HK-2 (cell line): ENCODE data around the gene ATXN1.
"Not testable (repeated sequence)": the region's sequence is repeated elsewhere in the genome, so short reads cannot be mapped to it uniquely, and the experiment has no call there.

Experiments
- DNase-seq: peaks from one replicate; pipeline ENCODE4 v3.0.0-alpha.2; 2018; ENCODE audit not compliant: unreplicated experiment

The ATXN1 gene

DNA sequence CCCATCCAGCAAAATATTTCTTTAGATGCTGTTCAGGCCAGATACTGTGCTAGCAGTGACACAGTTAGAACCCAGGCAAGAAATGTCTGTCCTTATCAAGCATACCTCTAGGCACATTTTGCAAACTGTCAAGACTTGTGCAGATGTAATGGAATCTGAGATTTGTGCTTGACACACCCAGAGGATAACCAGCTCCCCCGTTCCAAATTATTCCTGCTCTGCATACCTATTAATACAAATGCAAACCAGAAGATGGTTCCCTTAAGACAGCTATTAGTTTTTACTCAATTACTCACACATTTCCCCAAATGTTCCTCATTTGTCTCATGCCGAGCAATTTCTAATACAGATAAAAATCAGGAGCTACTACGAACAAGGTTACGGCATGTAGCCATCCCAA lies 40.4 kb downstream of the ATXN1 start:
- no peak for DNase-seq

DNA sequence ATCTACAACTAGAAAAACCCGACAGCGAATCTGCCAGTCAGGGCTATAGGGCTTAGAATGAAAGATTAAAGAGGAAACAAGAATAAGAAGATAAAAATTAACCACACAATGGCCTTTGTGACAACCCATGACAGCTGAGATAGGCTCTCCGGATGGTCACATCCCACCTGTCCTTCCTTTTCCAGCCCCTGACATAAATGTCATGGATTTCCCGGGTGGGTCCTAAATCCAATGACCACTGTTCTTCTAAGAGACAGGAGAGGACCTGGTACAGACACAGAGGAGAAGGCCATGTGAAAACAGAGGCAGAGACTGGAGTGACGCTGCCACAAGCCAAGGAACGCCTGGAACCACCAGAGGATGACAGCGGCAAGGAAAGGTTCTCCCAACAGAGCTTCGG lies 41.8 kb downstream of the ATXN1 start:
- DNase-seq = no peak

DNA sequence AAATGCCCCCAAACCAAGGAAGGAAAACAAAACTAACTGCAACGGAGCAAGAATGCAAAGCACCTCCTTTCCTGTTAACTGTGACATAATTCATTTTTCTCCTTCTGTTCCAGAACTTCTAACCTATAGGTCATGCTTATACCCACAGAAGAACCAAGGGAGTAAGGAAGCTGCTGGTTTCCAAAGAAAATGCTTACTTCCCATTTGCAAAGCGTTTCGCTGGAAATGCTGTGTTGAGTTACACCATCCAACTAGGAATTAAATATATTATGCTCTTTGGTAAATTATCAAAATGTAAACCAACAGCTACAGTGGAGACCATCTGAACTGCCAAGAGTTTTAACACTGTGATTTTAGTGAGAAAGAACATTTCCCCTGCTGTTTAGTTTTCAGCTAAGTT lies 42.9 kb downstream of the ATXN1 start:
- DNase-seq = no peak

DNA sequence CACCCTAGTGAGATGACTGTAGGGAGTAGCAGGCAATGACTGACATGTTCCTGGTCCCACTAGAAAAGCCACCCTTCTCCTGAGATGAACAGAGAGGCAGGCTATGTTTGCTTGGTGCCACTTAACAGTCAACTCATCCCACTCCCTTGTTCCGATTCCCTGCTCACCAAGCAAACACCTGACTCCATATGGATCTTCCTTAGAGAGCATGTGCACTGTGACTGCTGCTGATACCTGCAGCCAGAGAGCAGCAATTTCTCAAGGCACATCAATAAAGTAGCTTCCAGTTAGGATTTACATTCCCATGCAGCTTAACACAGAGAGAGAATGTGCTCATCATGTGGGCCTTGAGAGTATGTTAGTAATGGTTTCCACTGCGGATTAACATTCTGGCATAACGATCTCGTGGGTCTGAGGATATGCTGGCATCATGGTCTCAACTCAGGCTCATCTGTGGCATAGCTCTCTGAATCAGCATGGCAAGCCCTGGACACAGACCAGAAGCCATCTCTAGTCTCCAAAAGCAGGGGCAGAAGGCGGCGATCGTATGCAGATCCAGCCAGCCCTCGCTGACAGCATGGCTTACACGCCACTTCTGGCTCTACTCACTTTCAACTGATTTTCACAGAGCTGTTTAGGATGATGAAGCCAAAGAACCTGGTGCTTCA lies 43.9 kb downstream of the ATXN1 start:
- no peak for DNase-seq

DNA sequence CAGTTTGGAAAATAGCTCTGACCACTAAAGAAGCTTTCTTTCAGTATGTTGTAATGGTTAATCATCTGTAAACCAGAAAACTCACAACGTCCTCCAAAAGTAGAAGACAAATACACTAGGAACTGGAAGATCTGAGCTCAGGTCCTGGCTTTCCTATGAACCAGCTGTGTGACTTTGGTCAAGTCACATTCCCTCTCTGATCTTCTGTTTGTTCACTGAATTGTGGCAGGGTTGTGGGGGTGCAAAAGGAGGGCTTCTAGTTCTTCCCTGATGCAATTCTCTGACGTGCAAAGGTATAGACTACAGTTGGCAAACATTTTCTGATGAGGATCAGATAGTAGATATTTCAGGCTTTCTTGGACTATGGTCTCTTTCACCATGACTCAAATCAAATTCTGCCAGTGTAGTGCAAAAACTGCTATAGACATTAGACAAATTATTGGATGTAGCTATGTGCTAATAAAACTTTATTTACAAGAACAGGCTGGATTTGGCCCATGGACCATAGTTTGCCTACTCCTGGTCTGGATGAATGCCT lies 44.9 kb downstream of the ATXN1 start:
- DNase-seq = no peak

DNA sequence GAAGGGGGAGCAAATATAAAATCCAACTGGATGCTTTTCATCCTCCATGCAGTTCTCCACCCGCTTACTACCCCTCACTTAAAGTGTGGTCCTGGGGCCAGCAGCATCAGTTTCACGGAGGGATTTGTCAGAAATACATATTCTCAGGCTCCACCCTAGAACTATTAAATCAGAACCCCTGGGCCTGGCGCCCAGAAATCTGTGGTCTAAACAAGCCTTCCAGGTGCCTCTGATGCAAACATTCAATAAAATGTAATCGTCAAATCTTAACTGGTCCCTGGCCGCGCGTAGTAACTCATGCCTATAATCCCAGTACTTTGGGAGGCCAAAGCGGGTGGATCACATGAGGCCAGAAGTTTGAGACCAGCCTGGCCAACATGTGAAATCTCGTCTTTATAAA lies 47.7 kb downstream of the ATXN1 start:
- no peak for DNase-seq

DNA sequence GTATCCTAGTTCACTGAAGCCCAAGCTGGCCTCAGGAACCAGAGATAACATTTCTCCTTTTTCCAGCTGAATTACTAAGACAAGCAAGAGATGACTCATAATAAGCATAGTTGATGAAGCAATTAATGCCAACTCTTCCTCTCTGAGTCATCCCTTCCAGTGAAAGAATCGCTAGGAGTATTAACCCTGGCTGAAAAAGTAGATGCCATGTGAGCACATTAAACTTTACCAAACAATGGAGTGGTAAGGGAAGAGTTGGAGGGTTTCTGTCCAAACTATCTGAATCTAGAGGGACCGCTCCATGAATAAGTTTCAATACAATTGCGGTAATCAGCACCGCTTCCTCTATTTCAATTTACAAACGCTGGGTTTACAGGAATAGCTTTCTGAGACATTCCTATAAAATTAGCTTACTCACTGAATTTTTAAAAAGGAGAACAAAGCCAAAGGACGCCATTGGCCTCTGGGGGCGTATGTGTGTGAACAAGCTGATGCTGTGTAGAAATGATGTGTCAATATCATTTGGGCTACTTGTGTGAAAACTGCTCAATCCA lies 48.3 kb downstream of the ATXN1 start:
- peak; percentile 44 for DNase-seq

DNA sequence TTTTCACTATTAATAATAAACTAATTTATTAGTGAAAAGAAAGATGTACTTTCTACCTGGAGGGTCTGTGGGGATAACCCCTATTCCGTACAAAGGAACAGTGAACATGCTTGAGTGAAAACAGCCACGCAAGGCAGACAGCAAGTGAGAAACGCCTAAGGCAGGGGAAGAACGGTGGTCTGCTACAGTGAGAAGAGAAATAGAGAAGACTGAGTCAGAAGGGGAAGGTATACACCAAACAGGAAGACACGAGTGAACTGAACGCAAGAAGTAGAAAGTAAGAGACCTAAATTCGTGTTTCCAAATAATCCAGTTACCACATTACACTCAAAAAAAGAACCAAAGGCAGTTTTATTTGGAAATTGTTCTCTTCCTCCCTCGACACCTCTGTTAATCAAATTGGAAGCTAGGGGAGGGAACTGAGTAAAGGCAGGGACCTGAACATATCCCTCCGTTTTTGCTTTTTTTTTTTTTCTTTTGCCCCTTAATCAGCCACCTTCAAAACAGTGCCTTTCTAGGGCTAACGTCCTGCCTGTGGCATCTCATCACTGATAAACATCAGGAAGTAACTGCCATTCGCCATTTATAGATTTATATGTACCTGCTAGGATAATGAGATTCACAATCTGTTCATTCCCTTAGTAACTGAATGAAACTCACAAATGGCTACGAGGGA lies 48.9 kb downstream of the ATXN1 start:
- DNase-seq = no peak

DNA sequence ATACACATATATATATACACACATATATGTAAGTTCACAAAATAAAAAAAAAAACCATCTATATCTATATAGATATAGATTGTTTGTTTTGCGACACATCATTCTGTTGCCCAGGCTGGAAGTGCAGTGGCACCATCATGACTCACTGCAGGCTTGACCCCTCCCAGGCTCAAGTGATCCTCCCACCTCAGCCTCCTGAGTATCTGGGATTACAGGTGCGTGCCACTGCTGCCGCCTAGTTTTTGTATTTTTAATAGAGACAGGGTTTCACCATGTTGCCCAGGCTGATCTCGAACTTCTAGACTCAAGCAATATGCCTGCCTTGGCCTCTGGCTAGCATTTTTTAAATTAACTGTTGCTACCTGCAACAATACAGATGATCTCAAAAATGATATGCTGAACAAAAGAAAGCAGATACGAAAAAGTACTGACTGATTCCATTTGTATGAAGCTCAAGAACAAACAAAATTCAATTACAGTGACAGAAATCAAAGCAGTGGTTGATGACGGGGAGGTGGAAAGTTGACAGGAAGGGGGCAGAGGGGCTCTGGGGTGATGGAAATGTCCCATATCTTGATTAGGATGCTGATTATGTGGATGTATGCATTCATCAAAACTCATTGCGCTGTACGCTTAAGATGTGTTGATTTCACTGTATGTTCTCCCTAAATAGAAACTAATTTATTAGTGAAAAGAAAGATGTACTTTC lies 49.6 kb downstream of the ATXN1 start:
- peak; percentile 69 for DNase-seq

DNA sequence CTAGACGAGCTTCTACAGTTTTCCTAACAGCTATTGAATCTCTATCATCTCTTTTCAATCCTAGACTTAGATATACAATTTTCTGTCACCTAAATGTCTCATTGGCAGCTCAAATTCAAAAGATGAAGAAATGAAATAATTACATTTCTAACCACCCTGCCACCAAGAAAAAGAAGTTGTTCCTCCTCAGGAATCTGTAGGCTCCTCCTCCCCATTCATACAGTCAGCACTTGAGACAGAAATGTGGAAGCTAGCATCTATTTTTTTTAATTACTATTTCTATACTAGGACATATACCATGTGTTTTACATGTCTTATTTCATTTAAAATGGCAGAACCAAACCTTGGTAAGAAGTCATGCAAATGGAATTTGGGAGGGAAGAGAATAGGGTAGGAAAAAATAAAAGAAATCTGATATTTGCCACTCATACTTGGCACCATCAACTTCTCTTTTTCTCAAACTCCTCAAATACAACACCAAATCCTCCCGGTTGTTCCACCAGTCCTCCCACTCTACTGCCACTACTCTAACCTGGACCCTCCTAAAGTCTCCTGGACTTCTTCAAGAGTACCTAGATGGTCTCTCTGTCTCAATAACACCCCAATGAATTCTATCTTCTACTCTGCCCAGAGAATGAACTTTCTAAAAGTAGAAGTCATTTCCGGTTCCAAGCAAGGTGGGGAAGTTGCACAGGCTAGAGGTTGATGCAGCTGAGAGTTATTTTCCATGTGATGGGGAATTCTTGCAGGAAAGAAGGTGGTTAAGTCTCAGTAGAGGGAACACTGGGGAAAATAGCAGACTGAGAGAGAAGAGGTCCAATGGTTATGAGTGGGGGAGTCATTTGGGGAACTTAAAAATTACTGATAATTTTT lies 54.1 kb downstream of the ATXN1 start:
- DNase-seq = no peak

DNA sequence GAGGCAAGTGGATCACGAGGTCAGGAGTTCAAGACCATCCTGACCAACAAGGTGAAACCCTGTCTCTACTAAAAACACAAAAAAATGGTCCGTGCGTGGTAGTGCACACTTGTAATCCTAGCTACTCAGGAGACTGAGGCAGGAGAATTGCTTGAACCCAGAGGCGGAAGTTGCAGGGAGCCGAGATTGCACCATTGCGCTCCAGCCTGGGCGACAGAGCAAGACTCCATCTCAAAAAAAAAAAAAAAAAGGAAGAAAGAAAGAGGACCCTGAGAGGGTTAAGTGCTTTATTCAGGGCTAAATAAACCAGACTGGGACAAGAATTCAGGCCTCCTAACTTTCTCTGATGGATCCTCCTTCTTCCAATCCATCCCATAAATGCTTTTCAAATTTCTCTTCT lies 54.8 kb downstream of the ATXN1 start:
- not testable (repeated sequence) for DNase-seq

DNA sequence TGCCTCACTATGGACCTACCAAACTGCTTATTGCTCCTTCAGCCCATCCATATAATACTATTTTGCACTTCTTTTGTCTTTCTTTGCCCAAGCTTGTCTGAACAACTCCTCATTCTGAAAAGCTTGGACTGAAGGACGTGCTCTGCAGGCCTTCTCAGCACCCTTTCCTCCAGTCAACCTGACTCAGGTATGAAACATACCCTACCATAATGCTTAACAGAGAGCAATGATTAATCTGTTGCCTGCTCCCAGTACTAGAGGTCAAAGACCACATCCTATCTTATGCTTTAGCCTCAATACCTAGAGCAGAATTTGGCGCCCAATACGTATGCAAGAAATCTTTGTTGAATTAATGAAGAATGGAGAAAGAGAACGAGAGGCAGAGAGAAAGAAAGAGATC lies 55.2 kb downstream of the ATXN1 start:
- no peak for DNase-seq

DNA sequence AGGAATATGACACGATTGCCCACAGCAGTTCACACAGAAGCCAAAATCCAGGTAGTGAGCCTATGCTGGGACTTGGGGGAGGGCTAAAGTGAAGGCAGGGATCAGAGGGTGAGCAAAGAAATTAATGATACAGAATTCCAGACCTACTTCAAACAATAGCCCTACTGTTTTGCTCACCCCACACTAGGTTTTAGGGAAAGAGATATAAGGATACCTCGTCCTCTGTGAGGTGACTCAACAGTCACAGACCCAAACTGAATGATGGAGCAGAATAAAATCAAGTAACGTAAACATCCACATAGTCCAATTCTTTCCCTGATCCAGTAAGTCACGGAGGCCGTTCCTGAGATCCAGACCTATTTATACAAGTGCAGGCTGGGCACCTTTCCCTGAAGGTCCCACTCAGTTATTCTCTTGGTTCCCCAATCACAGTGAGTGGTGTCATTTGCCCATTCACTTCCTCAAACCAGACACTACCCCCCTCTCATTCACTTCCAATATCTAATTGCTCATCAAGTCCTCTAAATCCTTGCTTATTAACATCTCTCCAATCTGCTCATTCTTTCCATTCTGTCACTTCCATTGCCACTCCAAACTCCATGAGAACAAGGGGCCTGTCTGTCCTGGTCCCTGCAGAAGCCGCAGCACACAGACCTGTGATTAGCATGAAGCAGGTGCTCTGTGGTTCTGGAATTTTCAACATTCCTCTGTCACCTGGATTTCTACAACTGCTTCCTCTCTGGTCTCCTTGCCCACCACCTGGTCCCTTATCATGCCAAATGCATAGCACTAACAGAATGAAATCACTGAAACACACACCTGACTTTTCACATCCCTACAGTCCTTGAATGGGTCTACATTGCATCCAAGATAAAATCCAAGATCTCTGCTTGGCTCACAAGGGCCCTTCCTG lies 55.9 kb downstream of the ATXN1 start:
- no peak for DNase-seq

DNA sequence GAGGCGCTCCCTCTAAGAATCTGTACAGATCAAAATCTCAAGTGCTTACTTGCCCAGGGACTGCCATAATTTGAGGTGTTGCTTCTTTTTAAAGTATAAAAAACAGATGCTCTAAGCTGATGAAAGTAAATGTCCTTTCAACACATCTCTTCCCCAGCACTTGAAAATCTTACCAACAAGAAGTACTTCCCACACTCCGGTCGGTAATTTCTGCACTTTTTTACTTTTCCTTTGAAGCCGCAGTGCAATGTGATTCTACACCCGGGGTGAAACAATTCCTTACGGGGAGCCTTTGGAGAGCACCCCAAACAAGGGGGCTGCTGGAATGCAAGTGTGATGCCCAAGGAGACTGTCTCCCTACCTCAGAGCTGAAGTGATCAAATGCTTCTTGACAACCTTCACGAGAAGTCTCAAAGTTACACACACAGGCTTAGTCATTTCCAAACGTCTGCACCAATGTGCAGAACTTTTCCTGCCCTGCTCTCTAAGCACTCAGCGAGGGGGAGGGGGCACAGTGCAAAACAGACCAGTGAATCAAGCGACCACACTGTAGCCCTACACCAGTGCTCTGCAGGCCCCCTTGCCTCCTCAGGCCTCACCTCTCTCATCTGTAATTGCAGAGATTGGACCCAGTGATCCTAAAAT lies 56.7 kb downstream of the ATXN1 start:
- DNase-seq = no peak

DNA sequence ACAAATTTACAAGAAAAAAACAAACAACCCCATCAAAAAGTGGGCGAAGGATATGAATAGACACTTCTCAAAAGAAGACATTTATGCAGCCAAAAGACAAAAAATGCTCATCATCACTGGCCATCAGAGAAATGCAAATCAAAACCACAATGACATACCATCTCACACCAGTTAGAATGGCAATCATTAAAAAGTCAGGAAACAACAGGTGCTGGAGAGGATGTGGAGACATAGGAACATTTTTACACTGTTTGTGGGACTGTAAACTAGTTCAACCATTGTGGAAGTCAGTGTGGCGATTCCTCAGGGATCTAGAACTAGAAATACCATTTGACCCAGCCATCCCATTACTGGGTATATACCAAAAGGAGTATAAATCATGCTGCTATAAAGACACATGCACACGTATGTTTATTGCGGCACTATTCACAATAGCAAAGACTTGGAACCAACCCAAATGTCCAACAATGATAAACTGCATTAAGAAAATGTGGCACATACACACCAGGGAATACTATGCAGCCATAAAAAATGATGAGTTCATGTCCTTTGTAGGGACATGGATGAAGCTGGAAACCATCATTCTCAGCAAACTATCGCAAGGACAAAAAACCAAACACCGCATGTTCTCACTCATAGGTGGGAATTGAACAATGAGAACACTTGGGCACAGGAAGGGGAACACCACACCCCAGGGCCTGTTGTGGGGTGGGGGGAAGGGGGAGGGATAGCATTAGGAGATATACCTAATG lies 58.5 kb downstream of the ATXN1 start:
- not testable (repeated sequence) for DNase-seq

DNA sequence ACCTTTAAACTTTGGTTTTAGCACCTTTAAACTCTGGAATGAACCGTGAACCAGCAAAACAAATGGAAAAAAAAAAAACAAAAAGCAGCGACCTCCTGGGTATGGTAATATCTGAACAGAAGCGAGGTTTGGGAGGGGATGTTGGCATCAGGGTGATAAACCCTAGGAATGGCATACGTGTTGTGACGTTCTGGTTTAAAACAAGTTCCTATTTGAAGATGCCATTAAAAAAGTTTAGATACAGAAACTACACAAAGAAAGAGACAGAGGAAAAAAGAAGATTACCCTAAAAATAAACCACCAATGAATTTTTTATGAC lies 60.4 kb downstream of the ATXN1 start:
- DNase-seq = no peak

DNA sequence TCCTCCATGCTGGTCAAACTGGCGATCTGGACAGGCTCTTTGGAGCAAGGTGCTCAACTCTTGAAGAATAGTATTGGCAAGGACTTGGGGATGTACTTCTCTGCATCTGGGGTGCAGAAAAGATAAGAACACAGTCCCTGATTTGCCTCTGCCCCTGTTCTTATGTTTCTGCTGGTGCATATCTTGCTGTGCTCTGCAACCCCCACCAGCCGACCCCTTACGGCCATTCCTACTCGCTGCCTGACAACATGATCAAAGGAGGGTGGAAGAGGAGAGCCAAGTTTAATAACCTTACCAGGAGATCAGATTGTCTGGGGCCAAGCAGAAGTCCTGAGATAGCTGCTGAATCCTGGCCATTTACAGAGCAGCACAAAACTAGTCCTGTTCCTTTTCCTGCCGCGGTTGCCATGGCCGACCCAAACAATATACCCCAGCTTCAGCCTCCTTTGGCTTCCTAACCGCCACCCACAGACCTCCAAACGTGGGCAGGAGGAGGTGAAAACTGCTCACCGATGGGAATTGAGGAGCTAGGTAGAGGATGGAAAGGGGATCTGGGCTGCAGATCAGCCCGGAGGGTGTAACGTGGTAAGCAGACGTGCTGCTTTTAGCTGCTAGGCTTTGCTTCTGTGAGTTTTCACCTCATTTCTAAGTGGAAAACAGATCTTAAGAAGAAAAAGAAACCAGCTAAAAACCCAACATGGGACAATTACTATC lies 60.9 kb downstream of the ATXN1 start:
- no peak for DNase-seq

DNA sequence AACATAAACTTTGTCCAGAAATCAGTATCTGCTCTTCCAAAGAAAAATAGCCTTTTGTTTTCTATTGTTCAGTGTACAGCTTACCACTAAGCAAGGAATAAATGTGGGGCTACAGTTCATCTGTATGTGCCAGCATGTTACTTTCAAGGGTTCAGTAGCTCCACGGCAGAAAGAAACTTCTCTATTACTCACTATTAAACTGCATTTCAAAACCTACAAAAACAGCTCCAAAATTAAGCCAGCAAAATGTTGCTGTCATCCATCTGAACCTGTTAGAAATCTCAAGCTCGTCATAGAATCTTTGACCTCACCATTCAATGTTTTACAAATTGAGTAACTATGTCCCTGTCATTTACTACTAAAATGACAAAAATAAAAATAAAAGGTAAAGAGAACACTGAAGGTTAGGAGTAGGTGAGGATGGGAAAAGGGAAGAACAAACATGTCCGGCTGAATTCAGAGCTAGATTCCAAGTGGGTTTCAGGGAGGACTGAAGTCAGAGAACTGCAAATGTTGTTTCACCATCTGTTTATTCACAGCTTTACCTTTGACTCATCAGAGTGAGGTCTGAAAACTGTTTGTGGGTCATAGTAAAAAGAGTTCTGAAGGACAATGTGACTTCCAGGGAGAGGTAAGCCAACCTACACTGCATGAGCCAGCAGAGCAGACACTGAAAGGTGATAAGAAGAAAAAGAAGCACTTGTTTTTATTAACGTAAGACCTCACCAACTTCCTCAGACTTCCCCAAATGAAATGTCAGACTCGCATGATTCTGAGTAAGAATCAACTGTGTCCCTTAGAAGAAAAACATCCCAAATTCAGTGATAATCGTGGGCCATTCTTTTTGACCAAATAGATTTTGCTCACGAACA lies 62.0 kb downstream of the ATXN1 start:
- DNase-seq = no peak
